ENCODE data around the gene CHD6.

The CHD6 gene

DNA sequence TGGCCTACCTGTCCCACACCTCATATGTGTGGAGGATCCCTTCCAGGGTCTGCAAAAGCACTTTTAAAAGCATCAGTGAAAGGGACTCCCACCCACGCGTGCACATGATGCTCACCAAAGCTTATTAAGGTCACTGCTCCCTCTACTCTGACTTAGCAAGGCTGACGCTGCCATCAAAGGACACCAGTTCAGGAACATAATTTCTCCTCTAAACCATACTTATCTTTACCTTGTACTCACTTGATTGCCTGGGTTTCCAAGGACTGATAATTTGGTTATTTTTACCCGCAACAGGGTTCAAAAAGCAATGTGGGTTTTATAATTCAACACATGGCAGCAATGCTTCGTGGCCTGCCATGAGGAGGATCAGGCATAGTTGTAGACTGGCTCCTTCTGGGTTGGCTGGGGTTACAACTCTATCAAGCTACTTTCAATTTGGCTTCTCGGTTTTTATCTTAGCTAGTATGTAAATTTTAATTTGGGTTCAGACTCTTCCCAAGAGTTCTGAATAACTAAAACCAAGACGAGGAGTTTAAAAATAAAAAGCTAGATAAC, 199.4 kb downstream of the CHD6 start (continued):
- TF ChIP-seq ZBTB11 (tag by site-specific recombination; conservative IDR thresholded peaks at IDR 0.05; ENCODE audit: low read depth): no peak
- no peak for TF ChIP-seq ZNF624 (tag by site-specific recombination; IDR thresholded peaks at IDR 0.05)
- TF ChIP-seq EGR2 (tag by site-specific recombination; IDR thresholded peaks at IDR 0.05; ENCODE audit: low read depth): no peak

DNA sequence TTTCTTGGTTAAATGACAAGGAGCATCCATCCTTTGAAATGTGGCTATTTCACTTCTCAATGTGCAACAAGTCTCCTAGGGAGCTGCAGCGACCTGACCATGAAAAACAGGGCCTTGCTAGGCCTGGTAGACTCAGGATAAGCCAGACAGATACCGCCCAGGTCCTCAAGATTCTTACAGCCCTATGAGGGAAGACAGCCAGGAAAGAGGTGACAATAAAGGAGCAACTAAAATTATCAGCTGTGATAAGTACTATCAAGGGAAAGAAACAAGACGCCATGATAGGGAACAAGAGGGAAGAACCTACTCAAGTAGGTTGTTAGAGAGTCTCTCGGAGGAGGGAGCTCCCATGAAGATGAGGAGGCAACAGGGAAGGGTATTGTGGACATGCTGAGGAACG, 200.1 kb downstream of the CHD6 start:
- Histone ChIP-seq H3K4me3 (ENCODE audit: low read depth, low read length) (no peak overlapping the region), H3K4me1 (ENCODE audit: control insufficient read depth, insufficient read depth, low read length) (no peaks in the 10 kb centered on the region), H3K27ac (ENCODE audit: extremely low read depth, low read depth, low read length) (no peak overlapping the region), H3K36me3 (ENCODE audit: control insufficient read depth in 2 of 2, insufficient read depth in 1 of 2, low read length in 2 of 2) (peaks cover 11 to 95% of the 10 kb centered on the region in 2 experiments; a peak in 1 of 3 replicates), H3K9me3 (ENCODE audit: control insufficient read depth, insufficient read depth, low read depth, low read length) (no peaks in the 10 kb centered on the region)
- CTCF ChIA-PET: interaction anchor here (1.0 kb wide), 1 partner anchor 46 kb away, joined by 5 read pairs; no protein-coding TSS in a partner anchor
- POLR2A ChIA-PET: no interaction called here
- TF ChIP-seq SCRT2 (tag by site-specific recombination; IDR thresholded peaks at IDR 0.05) (peak; percentile 71), ZNF501 (tag by site-specific recombination; IDR thresholded peaks at IDR 0.05) (no peak)

GRCh38 chr20:41415191-41415590, 203.0 kb downstream of the CHD6 start:
- peaks cover 8 to 95% of the 10 kb centered on the region in 2 experiments; a peak in 1 of 3 replicates for H3K36me3 ChIP-seq (ENCODE audit: control insufficient read depth in 2 of 2, insufficient read depth in 1 of 2, low read length in 2 of 2)
- H3K4me1 ChIP-seq (ENCODE audit: control insufficient read depth, insufficient read depth, low read length): no peaks in the 10 kb centered on the region
- TF ChIP-seq KLF8 (tag by site-specific recombination; IDR thresholded peaks at IDR 0.05) (no peak), ZNF280C (tag by site-specific recombination; IDR thresholded peaks at IDR 0.05) (no peak), ZNF24 (tag by site-specific recombination; IDR thresholded peaks at IDR 0.05) (no peak), ZNF133 (tag by site-specific recombination; IDR thresholded peaks at IDR 0.05) (no peak), OSR2 (tag by site-specific recombination; IDR thresholded peaks at IDR 0.05) (no peak), ZNF2 (tag by site-specific recombination; IDR thresholded peaks at IDR 0.05) (no peak), ZNF514 (tag by site-specific recombination; IDR thresholded peaks at IDR 0.05) (no peak), ZIC2 (tag by site-specific recombination; IDR thresholded peaks at IDR 0.05) (no peak), ZNF701 (tag by site-specific recombination; IDR thresholded peaks at IDR 0.05) (no peak), SALL2 (tag by site-specific recombination; IDR thresholded peaks at IDR 0.05; ENCODE audit: borderline replicate concordance) (no peak), ZNF335 (tag by site-specific recombination; conservative IDR thresholded peaks at IDR 0.05) (no peak), ZNF488 (tag by site-specific recombination; IDR thresholded peaks at IDR 0.05) (no peak), MEIS1 (CRISPR knock-in tag; IDR thresholded peaks at IDR 0.05; ENCODE audit: borderline replicate concordance) (no peak)
- TF ChIP-seq, protein P1, sequence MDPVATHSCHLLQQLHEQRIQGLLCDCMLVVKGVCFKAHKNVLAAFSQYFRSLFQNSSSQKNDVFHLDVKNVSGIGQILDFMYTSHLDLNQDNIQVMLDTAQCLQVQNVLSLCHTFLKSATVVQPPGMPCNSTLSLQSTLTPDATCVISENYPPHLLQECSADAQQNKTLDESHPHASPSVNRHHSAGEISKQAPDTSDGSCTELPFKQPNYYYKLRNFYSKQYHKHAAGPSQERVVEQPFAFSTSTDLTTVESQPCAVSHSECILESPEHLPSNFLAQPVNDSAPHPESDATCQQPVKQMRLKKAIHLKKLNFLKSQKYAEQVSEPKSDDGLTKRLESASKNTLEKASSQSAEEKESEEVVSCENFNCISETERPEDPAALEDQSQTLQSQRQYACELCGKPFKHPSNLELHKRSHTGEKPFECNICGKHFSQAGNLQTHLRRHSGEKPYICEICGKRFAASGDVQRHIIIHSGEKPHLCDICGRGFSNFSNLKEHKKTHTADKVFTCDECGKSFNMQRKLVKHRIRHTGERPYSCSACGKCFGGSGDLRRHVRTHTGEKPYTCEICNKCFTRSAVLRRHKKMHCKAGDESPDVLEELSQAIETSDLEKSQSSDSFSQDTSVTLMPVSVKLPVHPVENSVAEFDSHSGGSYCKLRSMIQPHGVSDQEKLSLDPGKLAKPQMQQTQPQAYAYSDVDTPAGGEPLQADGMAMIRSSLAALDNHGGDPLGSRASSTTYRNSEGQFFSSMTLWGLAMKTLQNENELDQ (tag by site-specific recombination; IDR thresholded peaks at IDR 0.05; ENCODE audit: low read depth): no peak
- TF ChIP-seq, protein P2, sequence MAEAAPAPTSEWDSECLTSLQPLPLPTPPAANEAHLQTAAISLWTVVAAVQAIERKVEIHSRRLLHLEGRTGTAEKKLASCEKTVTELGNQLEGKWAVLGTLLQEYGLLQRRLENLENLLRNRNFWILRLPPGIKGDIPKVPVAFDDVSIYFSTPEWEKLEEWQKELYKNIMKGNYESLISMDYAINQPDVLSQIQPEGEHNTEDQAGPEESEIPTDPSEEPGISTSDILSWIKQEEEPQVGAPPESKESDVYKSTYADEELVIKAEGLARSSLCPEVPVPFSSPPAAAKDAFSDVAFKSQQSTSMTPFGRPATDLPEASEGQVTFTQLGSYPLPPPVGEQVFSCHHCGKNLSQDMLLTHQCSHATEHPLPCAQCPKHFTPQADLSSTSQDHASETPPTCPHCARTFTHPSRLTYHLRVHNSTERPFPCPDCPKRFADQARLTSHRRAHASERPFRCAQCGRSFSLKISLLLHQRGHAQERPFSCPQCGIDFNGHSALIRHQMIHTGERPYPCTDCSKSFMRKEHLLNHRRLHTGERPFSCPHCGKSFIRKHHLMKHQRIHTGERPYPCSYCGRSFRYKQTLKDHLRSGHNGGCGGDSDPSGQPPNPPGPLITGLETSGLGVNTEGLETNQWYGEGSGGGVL (tag by site-specific recombination; IDR thresholded peaks at IDR 0.05): no peak
- ChIA-PET POLR2A (no interaction called here), CTCF (no interaction called here)
- no peak overlapping the region for H3K4me3 ChIP-seq (ENCODE audit: low read depth, low read length)
- no peak overlapping the region for H3K27ac ChIP-seq (ENCODE audit: extremely low read depth, low read depth, low read length)
- no peaks in the 10 kb centered on the region for H3K9me3 ChIP-seq (ENCODE audit: control insufficient read depth, insufficient read depth, low read depth, low read length)
